HL-60 (cell line): ENCODE data around the gene COX6B2.

Experiments
- CTCF ChIP-seq: IDR thresholded peaks from one replicate; pipeline ENCODE4 v1.5.1; 2011; ENCODE audit warnings: low read length, control low read depth, inconsistent platforms; ENCODE audit not compliant: insufficient read depth
- POLR2AphosphoS5 ChIP-seq: IDR thresholded peaks from 2 replicates; pipeline ENCODE4 v1.6.1; 2012; ENCODE audit warnings: low read depth
- REST ChIP-seq: IDR thresholded peaks from 2 replicates; pipeline ENCODE4 v1.6.1; 2012; ENCODE audit warnings: low read depth; ENCODE audit not compliant: insufficient replicate concordance
- SPI1 ChIP-seq: IDR thresholded peaks from 2 replicates; pipeline ENCODE4 v1.6.1; 2012; ENCODE audit warnings: low read depth, mild to moderate bottlenecking, borderline replicate concordance

GRCh38 chr19:55383279-55384130 lies 29.0 kb upstream of the COX6B2 start:
- TF ChIP-seq POLR2AphosphoS5 (no peak; the same call in 1 of the 2 replicates), CTCF (no peak), SPI1 (no peak), REST (no peak)
